HG03521 (cell line): ENCODE results near the gene PPP1R15A.
A peak's percentile ranks its signal among the peaks of the same experiment; 100 is the strongest.
"Not testable (repeated sequence)": the region's sequence is repeated elsewhere in the genome, so short reads cannot be mapped to it uniquely, and the experiment has no call there.

Experiments
- ATAC-seq: cut with Tn5 transposase; IDR thresholded peaks from one replicate; pipeline ENCODE4 v1.9.1; 2021; ENCODE audit warnings: mild to moderate bottlenecking, moderate library complexity; ENCODE audit not compliant: unreplicated experiment

Gene PPP1R15A

GRCh38 chr19:48872182-48872883, at the start of gene PPP1R15A:
PPP1R15A (plus strand) TSS chr19:48872421; CDS start chr19:48873234, 813 bp downstream.
- ATAC-seq, result peak; percentile 41

DNA sequence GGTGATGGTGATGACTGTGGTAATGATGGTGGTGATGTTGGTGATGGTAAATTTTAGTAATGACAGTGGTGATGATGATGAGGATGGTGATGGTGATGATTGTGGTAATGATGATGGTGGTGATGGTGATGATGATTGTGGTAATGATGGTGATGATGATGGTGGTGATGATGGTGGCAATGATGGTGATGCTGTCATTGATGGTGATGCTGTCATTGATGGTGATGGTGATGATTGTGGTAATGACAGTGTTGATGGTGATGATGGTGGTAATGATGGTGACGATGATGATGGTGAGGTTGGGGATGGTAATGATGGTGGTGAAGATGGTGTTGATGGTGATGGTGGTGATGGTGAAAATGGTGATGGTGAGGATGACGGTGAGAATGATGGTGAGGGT, 49.7 kb upstream of the PPP1R15A start:
- ATAC-seq, result no peak

DNA sequence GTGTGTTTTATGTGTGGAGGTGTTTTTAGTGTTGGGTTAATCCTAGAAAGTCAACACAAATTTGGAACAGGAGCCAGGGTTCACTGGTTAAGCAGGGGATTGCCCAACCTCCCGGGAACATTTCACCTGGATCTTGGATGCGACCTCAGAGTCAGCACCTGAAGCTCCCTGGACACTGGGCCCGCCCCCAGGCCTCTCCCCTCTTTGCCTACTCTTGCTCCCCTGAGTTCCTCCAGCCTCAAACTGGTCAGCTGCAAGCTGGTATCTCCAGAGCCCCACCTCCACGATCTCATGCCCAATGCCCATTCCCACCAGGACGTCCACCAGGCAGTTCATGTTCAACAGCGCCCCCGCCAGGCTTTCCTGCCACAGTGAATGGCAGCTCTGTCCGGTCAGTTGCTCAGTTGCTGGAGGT, 45.6 kb upstream of the PPP1R15A start:
- ATAC-seq, result no peak

DNA sequence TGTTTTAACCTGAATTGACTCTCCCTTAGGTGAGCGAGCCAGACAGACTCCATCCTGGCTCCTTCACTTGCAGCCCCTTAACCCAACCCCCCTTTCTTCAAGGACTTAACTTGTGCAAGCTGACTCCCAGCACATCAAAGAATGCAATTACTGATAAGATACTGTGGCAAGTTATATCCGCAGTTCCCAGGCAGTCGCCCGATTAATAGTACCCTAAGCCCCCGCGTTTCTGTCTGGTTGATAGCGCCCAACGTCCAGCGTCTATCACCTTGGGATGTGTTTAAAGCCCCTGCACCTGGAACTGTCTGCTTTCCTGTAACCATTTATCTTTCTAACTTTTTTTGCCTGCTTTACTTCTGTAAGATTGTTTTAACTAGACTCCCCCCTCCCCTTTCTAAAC, 42.1 kb upstream of the PPP1R15A start:
- ATAC-seq, result no peak

DNA sequence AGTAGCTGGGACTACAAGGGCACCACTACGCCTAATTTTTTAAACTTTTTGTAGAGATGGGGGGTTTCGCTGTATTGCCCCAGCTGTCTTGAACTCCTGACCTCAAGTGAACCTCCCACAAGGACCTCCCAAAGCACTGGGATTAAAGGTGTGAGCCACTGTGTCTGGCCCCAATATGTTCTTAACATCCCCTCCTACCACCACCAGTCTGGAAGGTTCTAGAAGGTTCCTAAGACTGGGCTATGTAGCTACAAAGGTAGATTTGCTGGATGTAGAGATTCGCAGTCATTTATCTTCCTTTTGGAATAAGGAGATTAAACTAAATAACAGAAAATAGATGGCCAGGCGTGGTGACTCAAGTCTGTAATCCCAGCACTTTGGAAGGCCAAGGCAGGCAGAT, 41.3 kb upstream of the PPP1R15A start:
- ATAC-seq, result no peak

GRCh38 chr19:48833049-48833448, 39.2 kb upstream of the PPP1R15A start:
- no peak for ATAC-seq

DNA sequence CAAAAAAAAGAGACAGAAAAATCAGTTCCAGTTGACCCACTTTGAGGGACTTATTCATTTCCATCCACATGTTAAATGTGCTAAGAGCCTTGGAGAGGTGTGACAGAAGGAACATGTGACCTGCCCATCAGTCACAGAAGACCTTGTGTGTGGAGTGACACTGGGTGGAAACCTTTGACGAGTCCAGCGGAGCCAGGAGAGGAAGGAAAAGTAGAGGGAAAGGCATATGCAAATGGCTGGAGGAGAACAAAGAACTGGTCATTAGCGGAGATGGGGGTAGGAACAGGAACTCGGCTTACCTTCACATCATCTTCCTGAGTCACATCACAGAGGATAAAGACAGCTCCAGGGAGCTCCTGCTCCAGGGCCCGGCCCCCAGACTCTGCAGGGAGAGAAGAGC, 38.2 kb upstream of the PPP1R15A start:
- no peak for ATAC-seq

GRCh38 chr19:48835734-48836088, 36.5 kb upstream of the PPP1R15A start:
- ATAC-seq, result peak; percentile 57

DNA sequence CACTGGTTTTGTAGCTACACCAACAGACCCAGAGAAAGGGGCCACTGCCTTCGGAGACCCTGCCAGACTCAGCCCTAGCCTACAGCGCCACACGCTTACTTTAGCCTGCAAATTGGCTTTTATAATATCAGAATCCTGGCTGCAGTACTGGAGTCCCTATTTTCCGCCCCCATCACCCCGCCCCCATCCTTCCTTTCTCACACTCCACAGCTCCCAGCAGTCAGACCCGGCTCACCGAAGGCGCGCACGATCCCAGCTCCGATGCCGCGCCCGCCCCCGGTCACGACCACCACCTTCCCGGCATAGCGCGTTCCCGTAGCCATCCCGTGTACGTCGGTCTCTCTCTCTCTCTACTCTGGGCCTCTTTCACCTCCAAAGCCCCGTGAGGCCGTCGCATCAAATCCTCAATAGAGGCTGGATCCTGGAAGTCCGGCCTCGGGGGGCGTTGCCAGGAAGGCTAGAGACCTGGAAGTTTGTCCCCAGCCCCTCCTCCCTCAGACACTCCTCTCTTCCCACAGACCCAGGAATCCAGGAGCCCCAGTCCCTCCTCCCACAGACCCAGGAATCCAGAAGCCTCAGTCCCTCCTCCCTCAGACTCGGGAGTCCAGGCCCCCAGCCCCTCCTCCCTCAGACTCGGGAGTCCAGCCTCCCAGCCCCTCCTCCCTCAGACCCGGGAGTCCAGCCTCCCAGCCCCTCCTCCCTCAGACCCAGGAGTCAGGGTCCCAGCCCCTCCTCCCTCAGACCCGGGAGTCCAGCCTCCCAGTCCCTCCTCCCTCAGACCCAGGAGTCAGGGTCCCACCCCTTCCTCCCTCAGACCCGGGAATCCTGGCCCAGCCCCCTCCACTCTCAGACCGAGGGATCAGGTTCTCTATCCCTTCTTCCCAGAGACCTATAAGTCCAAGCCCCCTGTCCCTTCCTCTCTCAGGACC, 35.9 kb upstream of the PPP1R15A start, which contains the start of gene HSD17B14:
Gene HSD17B14 (minus strand): TSS at position 403 of the 929 bp plus-strand sequence. CDS start 80 bp downstream, at position 323.
- ATAC-seq, result no peak

GRCh38 chr19:48837051-48837524, 35.1 kb upstream of the PPP1R15A start:
- peak; percentile 64 for ATAC-seq

- no peak for ATAC-seq
Observed at GRCh38 chr19:48837687-48838086, 34.5 kb upstream of the PPP1R15A start.

- ATAC-seq, result no peak
Observed at GRCh38 chr19:48841047-48841446, 31.2 kb upstream of the PPP1R15A start.

DNA sequence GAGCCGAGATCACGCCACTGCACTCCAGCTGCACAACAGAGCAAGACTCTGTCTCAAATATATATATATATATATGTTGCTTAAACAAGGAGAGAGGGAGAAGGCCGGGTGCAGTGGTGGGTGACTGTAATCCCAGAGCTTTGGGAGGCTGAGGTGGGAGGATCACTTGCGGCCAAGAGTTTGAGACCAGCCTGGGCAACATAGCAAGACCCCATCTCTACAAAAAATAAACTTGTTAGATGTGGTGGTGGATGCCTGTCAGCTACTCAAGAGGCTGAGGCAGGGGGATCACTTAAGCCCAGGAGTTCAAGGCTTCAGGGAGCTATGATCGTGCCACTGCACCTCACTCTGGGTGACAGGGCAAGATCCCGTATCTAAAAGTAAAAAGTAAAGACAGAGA, 30.6 kb upstream of the PPP1R15A start:
- ATAC-seq, result no peak

- no peak for ATAC-seq
Observed at GRCh38 chr19:48842789-48843162, 29.4 kb upstream of the PPP1R15A start.

DNA sequence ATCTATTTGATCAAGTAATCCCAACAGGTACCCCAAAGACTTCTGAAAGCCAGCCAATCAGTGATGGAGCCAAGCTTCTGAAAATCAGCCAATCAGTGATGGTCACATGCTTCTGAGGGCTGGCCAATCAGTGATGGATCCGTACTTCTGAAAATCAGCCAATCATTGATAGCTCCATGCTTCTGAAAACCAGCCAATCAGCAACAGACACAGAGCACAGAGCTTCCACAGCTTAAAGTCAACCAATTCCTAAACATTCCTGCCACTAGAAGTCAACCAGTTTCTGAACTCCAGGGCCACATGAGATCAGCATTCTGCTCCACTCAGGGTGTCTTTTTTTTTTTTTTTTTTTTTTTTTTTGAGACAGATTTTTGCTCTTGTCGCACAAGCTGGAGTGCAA, 27.7 kb upstream of the PPP1R15A start:
- no peak for ATAC-seq

DNA sequence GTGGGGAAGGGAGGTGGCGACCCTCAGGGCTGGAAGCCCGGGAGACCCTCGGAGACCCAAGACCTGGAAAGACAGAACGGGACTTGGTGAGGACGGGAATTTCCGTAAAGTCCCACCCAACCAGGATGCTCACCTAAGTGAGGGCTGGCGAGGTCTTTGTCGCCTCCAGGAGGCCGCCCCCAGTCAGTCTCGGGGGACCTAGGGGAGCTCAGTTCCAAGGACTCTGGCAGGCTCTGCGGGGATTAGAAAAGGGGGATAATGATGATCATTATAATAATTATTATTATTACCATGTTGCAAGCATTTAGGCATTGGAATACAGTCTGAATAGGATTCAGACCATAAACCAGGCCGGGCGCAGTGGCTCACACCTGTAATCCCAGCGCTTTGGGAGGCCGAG, 26.8 kb upstream of the PPP1R15A start:
- no peak for ATAC-seq

- not testable (repeated sequence) for ATAC-seq
Observed at GRCh38 chr19:48846659-48847058, 25.6 kb upstream of the PPP1R15A start.

GRCh38 chr19:48852292-48852691, 19.9 kb upstream of the PPP1R15A start:
- no peak for ATAC-seq

DNA sequence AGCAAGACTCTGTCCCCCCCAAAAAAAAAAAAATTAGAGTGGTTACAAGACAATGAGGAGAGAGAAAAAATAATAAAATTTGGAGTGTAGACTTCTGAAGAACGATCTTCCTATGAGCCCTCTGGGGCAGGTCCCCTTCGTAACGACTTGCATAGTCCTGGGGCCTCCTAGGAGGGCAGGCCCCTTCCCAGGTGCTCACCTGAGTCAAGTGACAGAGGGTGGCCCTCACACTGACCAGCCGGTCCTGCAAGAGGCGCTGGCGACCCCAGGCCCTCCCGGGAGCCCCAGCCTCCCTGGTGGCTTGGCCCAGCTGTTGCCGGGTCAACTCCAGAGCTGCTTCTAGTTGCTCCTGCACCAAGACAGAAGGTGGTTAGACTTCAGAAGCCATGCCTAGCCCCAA, 18.7 kb upstream of the PPP1R15A start:
- ATAC-seq, result no peak

- ATAC-seq, result no peak
Observed at GRCh38 chr19:48854103-48854502, 18.1 kb upstream of the PPP1R15A start.

DNA sequence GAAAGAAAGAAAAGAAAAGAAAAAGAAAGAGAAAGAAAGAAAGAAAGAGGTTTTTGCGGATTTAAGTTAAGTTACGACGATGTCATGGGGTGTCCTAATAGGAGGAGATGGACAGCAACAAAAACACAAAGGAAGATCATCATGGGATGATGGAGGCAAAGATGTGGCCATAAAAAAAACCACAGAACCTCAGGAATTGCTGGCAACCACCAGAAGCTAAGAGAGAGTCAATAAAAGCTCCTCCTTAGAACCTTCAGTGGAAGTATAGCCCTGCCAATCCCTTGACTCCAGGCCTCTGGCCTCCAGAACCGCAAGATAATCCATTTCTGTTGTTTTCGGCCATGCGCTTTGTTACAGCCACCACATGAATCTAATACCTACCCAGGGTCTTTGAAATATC, 15.3 kb upstream of the PPP1R15A start:
- ATAC-seq, result no peak
